Measurements from ENCODE around the gene OR2T1.

OR2T1 gene, protein sequence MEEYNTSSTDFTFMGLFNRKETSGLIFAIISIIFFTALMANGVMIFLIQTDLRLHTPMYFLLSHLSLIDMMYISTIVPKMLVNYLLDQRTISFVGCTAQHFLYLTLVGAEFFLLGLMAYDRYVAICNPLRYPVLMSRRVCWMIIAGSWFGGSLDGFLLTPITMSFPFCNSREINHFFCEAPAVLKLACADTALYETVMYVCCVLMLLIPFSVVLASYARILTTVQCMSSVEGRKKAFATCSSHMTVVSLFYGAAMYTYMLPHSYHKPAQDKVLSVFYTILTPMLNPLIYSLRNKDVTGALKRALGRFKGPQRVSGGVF

DNA sequence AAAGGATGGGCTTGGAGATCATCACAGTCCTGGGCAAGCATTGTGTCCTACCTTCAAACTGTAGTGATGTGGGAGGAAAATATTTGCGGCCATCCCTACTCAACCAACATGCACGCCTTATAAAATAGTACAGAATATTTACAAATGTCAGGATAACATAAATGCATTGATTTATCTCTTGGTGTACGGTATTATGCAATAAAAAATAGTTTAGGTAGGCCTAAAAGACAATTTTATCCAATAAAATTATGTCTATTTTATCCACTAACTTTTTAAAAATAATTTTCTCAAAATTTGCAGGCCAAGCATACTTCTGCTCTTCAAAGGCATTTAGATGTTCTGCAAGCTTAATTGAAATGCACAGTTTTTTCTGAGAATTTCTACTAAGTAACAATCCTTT is at the start of gene OR2T1:
Gene OR2T1 (plus strand): TSS at position 301 of the 400 bp plus-strand sequence. CDS start 3,100 bp downstream, outside the sequence.
- TF ChIP-seq, protein P1, sequence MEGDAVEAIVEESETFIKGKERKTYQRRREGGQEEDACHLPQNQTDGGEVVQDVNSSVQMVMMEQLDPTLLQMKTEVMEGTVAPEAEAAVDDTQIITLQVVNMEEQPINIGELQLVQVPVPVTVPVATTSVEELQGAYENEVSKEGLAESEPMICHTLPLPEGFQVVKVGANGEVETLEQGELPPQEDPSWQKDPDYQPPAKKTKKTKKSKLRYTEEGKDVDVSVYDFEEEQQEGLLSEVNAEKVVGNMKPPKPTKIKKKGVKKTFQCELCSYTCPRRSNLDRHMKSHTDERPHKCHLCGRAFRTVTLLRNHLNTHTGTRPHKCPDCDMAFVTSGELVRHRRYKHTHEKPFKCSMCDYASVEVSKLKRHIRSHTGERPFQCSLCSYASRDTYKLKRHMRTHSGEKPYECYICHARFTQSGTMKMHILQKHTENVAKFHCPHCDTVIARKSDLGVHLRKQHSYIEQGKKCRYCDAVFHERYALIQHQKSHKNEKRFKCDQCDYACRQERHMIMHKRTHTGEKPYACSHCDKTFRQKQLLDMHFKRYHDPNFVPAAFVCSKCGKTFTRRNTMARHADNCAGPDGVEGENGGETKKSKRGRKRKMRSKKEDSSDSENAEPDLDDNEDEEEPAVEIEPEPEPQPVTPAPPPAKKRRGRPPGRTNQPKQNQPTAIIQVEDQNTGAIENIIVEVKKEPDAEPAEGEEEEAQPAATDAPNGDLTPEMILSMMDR (IDR thresholded peaks at IDR 0.05; ENCODE audit: insufficient read depth, low read length, poor library complexity, severe bottlenecking): no peak
- H3K36me3 ChIP-seq (ENCODE audit: control insufficient read depth, insufficient read depth, low read length): no peaks in the 10 kb centered on the region
- no peak within 1 kb of the TSS for H3K4me3 ChIP-seq (replicated peaks; ENCODE audit: low read depth, low read length)
- H3K27me3 ChIP-seq (replicated peaks; ENCODE audit: control insufficient read depth, insufficient read depth, low read length): no peaks in the 10 kb centered on the region
- DNase-seq (ENCODE audit: extremely low read depth, insufficient read length): no peak

DNA sequence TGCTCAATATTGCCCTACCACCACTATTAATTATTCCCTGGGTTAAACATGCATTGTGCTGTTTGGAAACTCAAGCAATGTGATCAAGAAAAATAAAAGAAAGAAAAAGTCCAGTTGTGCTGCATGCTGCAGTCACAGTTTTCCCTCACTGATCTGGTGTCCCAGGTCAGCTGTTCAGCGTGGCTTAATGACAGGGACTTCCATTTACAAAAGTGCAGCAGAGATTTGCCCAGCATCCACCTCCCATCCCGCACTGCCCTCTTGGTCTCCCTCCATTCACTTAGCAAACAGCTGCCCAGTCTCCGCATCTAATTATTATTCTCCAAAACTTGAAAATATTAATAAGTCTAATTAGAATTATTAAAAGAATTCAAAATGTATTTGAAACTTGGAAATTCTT is 43.4 kb upstream of the OR2T1 start:
- TF ChIP-seq, protein P1 (IDR thresholded peaks at IDR 0.05; ENCODE audit: insufficient read depth, low read length, poor library complexity, severe bottlenecking): no peak
- H3K27me3 ChIP-seq (replicated peaks; ENCODE audit: control insufficient read depth, insufficient read depth, low read length): no peaks in the 10 kb centered on the region
- no peak for DNase-seq (ENCODE audit: extremely low read depth, insufficient read length)
- H3K4me3 ChIP-seq (replicated peaks; ENCODE audit: low read depth, low read length): no peak overlapping the region
- no peaks in the 10 kb centered on the region for H3K36me3 ChIP-seq (ENCODE audit: control insufficient read depth, insufficient read depth, low read length)

DNA sequence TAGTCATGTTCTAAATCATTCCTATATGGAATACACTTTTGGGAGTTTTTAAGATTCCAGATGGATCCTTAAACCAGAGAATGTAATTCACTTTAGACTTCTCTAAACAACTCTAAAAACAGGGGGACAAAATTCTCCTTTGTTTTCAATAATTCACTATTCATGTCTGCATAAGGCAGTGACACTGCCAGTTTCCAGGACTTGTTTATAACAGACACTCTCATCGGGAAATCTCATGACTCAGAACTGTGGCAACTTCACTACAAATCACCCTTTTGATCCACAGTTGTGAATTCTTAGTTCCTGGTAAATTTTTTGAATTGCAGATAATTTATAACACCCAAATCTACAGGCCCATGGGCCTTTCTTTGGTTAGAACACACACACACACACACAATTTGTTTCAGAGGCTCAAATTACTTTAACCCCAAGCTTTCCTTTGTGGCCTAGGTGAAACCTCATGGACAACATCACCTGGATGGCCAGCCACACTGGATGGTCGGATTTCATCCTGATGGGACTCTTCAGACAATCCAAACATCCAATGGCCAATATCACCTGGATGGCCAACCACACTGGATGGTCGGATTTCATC is 41.6 kb upstream of the OR2T1 start, which contains the start of gene OR2T4:
Gene OR2T4 (plus strand): TSS at position 545 of the 595 bp plus-strand sequence. CDS start 0 bp downstream, at position 545.
- Histone ChIP-seq H3K27me3 (replicated peaks; ENCODE audit: control insufficient read depth, insufficient read depth, low read length) (no peaks in the 10 kb centered on the region), H3K4me3 (replicated peaks; ENCODE audit: low read depth, low read length) (no peak within 1 kb of the TSS), H3K36me3 (ENCODE audit: control insufficient read depth, insufficient read depth, low read length) (no peaks in the 10 kb centered on the region)
- TF ChIP-seq, protein P1 (IDR thresholded peaks at IDR 0.05; ENCODE audit: insufficient read depth, low read length, poor library complexity, severe bottlenecking): no peak
- DNase-seq (ENCODE audit: extremely low read depth, insufficient read length): no peak

DNA sequence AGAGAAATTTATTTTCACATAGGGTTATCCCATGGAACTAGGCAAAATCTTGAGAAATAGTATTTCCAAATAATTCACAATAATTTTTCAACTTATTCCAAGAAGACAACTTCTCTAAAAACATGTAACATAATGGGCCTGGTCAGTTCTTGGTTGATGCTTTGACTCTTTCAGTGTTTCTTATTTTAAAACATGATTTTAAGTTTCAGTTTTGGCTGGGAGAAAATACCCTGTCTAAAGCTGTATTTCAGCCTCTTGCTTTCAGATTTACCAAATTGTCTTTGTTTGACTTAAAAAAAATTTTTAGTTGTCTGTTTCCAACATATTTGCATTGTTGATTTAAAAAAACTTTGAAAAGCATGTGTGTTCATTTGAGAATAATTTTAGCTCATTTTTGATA is 36.2 kb upstream of the OR2T1 start:
- no peaks in the 10 kb centered on the region for H3K27me3 ChIP-seq (replicated peaks; ENCODE audit: control insufficient read depth, insufficient read depth, low read length)
- H3K36me3 ChIP-seq (ENCODE audit: control insufficient read depth, insufficient read depth, low read length): no peaks in the 10 kb centered on the region
- no peak overlapping the region for H3K4me3 ChIP-seq (replicated peaks; ENCODE audit: low read depth, low read length)
- TF ChIP-seq, protein P1 (IDR thresholded peaks at IDR 0.05; ENCODE audit: insufficient read depth, low read length, poor library complexity, severe bottlenecking): no peak
- no peak for DNase-seq (ENCODE audit: extremely low read depth, insufficient read length)

DNA sequence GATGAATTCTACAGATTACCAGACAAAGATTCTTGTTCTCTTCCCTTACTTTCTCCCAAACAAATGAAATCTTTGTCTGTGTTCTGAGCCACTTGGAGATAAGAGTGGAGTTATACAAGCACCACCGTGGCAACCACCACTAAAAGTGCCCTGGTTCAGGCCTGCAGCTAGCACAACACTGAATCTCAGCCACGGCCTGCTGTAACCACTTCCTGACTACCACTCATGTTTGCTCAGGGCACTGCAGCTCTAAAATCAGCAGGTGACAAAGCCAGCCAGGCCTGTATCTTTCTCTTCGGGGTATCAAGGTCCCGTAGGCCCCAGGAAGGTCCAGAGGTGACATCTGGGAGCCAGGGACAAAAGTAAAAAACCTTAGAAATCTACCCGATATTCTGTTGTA is 30.5 kb upstream of the OR2T1 start:
- TF ChIP-seq, protein P1 (IDR thresholded peaks at IDR 0.05; ENCODE audit: insufficient read depth, low read length, poor library complexity, severe bottlenecking): no peak
- Histone ChIP-seq H3K27me3 (replicated peaks; ENCODE audit: control insufficient read depth, insufficient read depth, low read length) (no peaks in the 10 kb centered on the region), H3K4me3 (replicated peaks; ENCODE audit: low read depth, low read length) (no peak overlapping the region), H3K36me3 (ENCODE audit: control insufficient read depth, insufficient read depth, low read length) (no peaks in the 10 kb centered on the region)
- DNase-seq (ENCODE audit: extremely low read depth, insufficient read length): no peak

Data from GM06990 (cell line).